CD8-positive, alpha-beta memory T cell (primary cell): ENCODE data around the gene INTS7. TPM values are rescaled to one million over a fixed set of nuclear protein-coding genes. Genes with fewer than 3 reads are reported as not detected.
A peak's percentile ranks its signal among the peaks of the same experiment; 100 is the strongest.
"Not testable (repeated sequence)": the region's sequence is repeated elsewhere in the genome, so short reads cannot be mapped to it uniquely, and the experiment has no call there.

Experiments used
- CTCF ChIA-PET: fragments of 350-600 bp; sonication (Branson Sonifier 250); formaldehyde crosslinking; loops from one replicate; lab custom pipeline; 2021; ENCODE audit warnings: antibody characterized with exemption; lab: Charles Lee
- POLR2A ChIA-PET: fragments of 350-600 bp; sonication (Branson Sonifier 250); formaldehyde crosslinking; loops from one replicate; lab custom pipeline; 2021; ENCODE audit warnings: antibody characterized with exemption; lab: Charles Lee
- DNase-seq, 5 donors: peaks; one replicate each; pipeline versions ENCODE4 v3.0.0 to v3.0.0-alpha.2; 2020 to 2022; ENCODE audit warnings: mixed read lengths in 1 of 5
- H3K27ac ChIP-seq: one replicate; pipeline ENCODE4 v1.7.0; 2013; ENCODE audit warnings: low read depth, mild to moderate bottlenecking, low read length, moderate library complexity
- H3K27me3 ChIP-seq: 2 replicates; pipeline ENCODE4 v1.7.0; 2013; ENCODE audit warnings: low read length, mild to moderate bottlenecking; ENCODE audit not compliant: insufficient read depth, poor library complexity, severe bottlenecking
- H3K36me3 ChIP-seq: 2 replicates; pipeline ENCODE4 v1.7.0; 2013; ENCODE audit warnings: mild to moderate bottlenecking, low read length, moderate library complexity; ENCODE audit not compliant: insufficient read depth
- H3K4me1 ChIP-seq: 2 replicates; pipeline ENCODE4 v1.7.0; 2013; ENCODE audit warnings: mild to moderate bottlenecking, low read length, moderate library complexity; ENCODE audit not compliant: insufficient read depth
- H3K4me3 ChIP-seq: 2 replicates; pipeline ENCODE4 v1.7.0; 2013; ENCODE audit warnings: mild to moderate bottlenecking, low read length
- H3K9me3 ChIP-seq: 2 replicates; pipeline ENCODE4 v1.7.0; 2013; ENCODE audit warnings: mild to moderate bottlenecking, low read length
- H3K27ac Mint-ChIP-seq, 8 donors: one replicate each; pipeline ENCODE4 v1.8.0; 2020 to 2021; ENCODE audit warnings: mixed read lengths in 8 of 8, mild to moderate bottlenecking in 6 of 8, inconsistent platforms in 3 of 8, moderate library complexity in 3 of 8
- H3K27me3 Mint-ChIP-seq, 2 donors: one replicate each; pipeline ENCODE4 v1.8.0; 2020 to 2021; ENCODE audit warnings: mixed read lengths in 2 of 2, mild to moderate bottlenecking in 1 of 2, moderate library complexity in 1 of 2
- H3K36me3 Mint-ChIP-seq, 3 donors: one replicate each; pipeline ENCODE4 v1.8.0; 2020 to 2021; ENCODE audit warnings: mixed read lengths in 3 of 3, inconsistent platforms in 1 of 3, mild to moderate bottlenecking in 1 of 3
- H3K4me1 Mint-ChIP-seq, 3 donors: one replicate each; pipeline ENCODE4 v1.8.0; 2020 to 2021; ENCODE audit warnings: mixed read lengths in 3 of 3, inconsistent platforms in 1 of 3, mild to moderate bottlenecking in 1 of 3
- H3K4me3 Mint-ChIP-seq, 7 donors: one replicate each; pipeline ENCODE4 v1.8.0; 2020 to 2021; ENCODE audit warnings: mixed read lengths in 7 of 7, mild to moderate bottlenecking in 6 of 7, moderate library complexity in 4 of 7, inconsistent platforms in 2 of 7
- H3K9me3 Mint-ChIP-seq, 5 donors: one replicate each; pipeline ENCODE4 v1.8.0; 2020 to 2022; ENCODE audit warnings: mixed read lengths in 5 of 5, mild to moderate bottlenecking in 3 of 5, moderate library complexity in 2 of 5, inconsistent platforms in 1 of 5
- polyA plus RNA-seq: library from polyadenylated mRNA; unstranded; fragments of 300-500 nt; fragmentation: Illumina TruSeq; gene quantifications from one replicate; pipeline ENCODE4 v1.2.3, GENCODE V29; 2021
- total RNA-seq, 2 experiments: library from RNA; stranded (reverse); gene quantifications; one replicate each; pipeline ENCODE4 v1.2.3, GENCODE V29; 2021

INTS7 gene
- total and polyA plus RNA-seq, 3 experiments from 2014 or later, result 11.5 to 36.0 (median 35.2) TPM

- no peaks in the 10 kb centered on the region for H3K9me3 Mint-ChIP-seq
- CTCF ChIA-PET, result interaction anchor here (0.8 to 3.9 kb wide), 21 partner anchors 9 to 960 kb away, joined by 3 to 39 read pairs (median 4); partner anchors contain the start of gene PPP2R5A
- Histone ChIP-seq H3K9me3 (no peaks in the 10 kb centered on the region), H3K36me3 (no peaks in the 10 kb centered on the region), H3K27ac (peak overlapping the region; percentile 70), H3K27me3 (no peaks in the 10 kb centered on the region), H3K4me1 (peaks cover 26% of the 10 kb centered on the region), H3K4me3 (peak overlapping the region; percentile 96)
- peak overlapping the region; percentile 84 to 99 (median 95) for H3K27ac Mint-ChIP-seq
- H3K36me3 Mint-ChIP-seq, result peaks cover 0 to 18% (median 5%) of the 10 kb centered on the region in 3 donors
- peaks cover 0 to 5% of the 10 kb centered on the region in 2 donors for H3K27me3 Mint-ChIP-seq
- POLR2A ChIA-PET, result interaction anchor here (1.1 to 2.5 kb wide), 3 partner anchors 21 to 354 kb away, joined by 4 to 24 read pairs (median 5); partner anchors contain the start of gene PPP2R5A
- peaks cover 40 to 78% (median 71%) of the 10 kb centered on the region in 3 donors for H3K4me1 Mint-ChIP-seq
- DNase-seq, result no peak
- peak overlapping the region; percentile 90 to 100 (median 99) for H3K4me3 Mint-ChIP-seq
Observed at GRCh38 chr1:212034516-212035122, 738 bp downstream of the INTS7 start.

GRCh38 chr1:212030936-212031528 lies 4.3 kb downstream of the INTS7 start:
- no peak overlapping the region for H3K4me3 ChIP-seq
- H3K4me1 Mint-ChIP-seq, result peaks cover 45 to 75% (median 75%) of the 10 kb centered on the region in 3 donors
- no peak overlapping the region for H3K4me3 Mint-ChIP-seq
- H3K27me3 ChIP-seq, result no peaks in the 10 kb centered on the region
- peaks cover 0 to 5% of the 10 kb centered on the region in 2 donors for H3K27me3 Mint-ChIP-seq
- POLR2A ChIA-PET, result interaction anchor here (0.6 kb wide), 1 partner anchor 536 kb away, joined by 3 read pairs; no protein-coding TSS in a partner anchor
- H3K9me3 ChIP-seq, result no peaks in the 10 kb centered on the region
- peak overlapping the region in 1 of 8 donors; percentile 36 for H3K27ac Mint-ChIP-seq
- no peak overlapping the region for H3K27ac ChIP-seq
- peaks cover 0 to 17% (median 12%) of the 10 kb centered on the region in 3 donors for H3K36me3 Mint-ChIP-seq
- no peaks in the 10 kb centered on the region for H3K9me3 Mint-ChIP-seq
- CTCF ChIA-PET, result interaction anchor here (0.8 to 1.4 kb wide), 5 partner anchors 9 to 425 kb away, joined by 3 to 4 read pairs (median 3); partner anchors contain the start of gene NEK2
- no peaks in the 10 kb centered on the region for H3K36me3 ChIP-seq
- no peak for DNase-seq
- H3K4me1 ChIP-seq, result peaks cover 19% of the 10 kb centered on the region

DNA sequence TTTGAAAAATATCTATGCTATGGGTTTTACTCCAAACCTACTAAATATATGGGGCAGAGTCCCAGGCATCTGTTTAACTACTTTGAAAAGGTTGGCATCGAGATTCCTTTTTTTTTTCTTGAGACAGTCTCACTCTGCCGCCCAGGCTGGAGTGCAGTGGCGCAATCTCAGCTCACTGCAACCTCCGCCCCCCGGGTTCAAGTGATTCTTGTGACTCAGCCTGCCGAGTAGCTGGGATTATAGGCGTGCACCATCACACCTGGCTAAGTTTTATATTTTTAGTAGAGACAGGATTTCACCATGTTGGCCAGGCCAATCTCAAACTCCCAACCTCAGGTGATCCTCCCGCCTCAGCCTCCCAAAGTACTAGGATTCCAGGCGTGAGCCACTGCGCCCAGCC lies 7.6 kb downstream of the INTS7 start:
- H3K27me3 Mint-ChIP-seq, H3K36me3 ChIP-seq, H3K27ac ChIP-seq, H3K4me3 ChIP-seq, H3K27me3 ChIP-seq, H3K4me1 ChIP-seq, H3K4me3 Mint-ChIP-seq, DNase-seq, POLR2A ChIA-PET, H3K9me3 Mint-ChIP-seq, H3K27ac Mint-ChIP-seq, H3K9me3 ChIP-seq: not testable (repeated sequence)
- peaks cover 12 to 21% (median 13%) of the 10 kb centered on the region in 3 donors for H3K36me3 Mint-ChIP-seq
- peaks cover 23 to 51% (median 50%) of the 10 kb centered on the region in 3 donors for H3K4me1 Mint-ChIP-seq
- CTCF ChIA-PET, result interaction anchor here (1.2 to 1.5 kb wide), 2 partner anchors 43 to 428 kb away, joined by 3 to 4 read pairs; no protein-coding TSS in a partner anchor

- Histone ChIP-seq H3K27ac (no peak overlapping the region), H3K9me3 (no peaks in the 10 kb centered on the region), H3K4me3 (no peak overlapping the region), H3K4me1 (no peaks in the 10 kb centered on the region), H3K27me3 (no peaks in the 10 kb centered on the region), H3K36me3 (no peaks in the 10 kb centered on the region)
- CTCF ChIA-PET, result interaction anchor here (3.7 kb wide), 1 partner anchor 11 kb away, joined by 20 read pairs; the partner anchor contains the start of genes DTL and INTS7
- POLR2A ChIA-PET, result no interaction called here
- no peak for DNase-seq
- Mint-ChIP-seq H3K27ac (no peak overlapping the region), H3K9me3 (peaks cover 0 to 8% (median 2%) of the 10 kb centered on the region in 5 donors), H3K4me3 (no peak overlapping the region), H3K27me3 (no peaks in the 10 kb centered on the region), H3K4me1 (peaks cover 13 to 31% (median 29%) of the 10 kb centered on the region in 3 donors), H3K36me3 (peaks cover 12 to 21% (median 17%) of the 10 kb centered on the region in 3 donors)
Observed at GRCh38 chr1:212024469-212025149, 10.7 kb downstream of the INTS7 start.

GRCh38 chr1:212022908-212023307 lies 12.4 kb downstream of the INTS7 start:
- H3K9me3 Mint-ChIP-seq, H3K4me3 ChIP-seq, POLR2A ChIA-PET, H3K4me3 Mint-ChIP-seq, H3K9me3 ChIP-seq, CTCF ChIA-PET, H3K4me1 ChIP-seq, H3K27me3 Mint-ChIP-seq, H3K36me3 ChIP-seq, H3K27ac ChIP-seq, H3K27me3 ChIP-seq, DNase-seq: not testable (repeated sequence)
- Mint-ChIP-seq H3K36me3 (peaks cover 12 to 23% (median 17%) of the 10 kb centered on the region in 3 donors), H3K27ac (peak overlapping the region in 1 of 8 donors; percentile 64), H3K4me1 (peaks cover 7 to 17% (median 14%) of the 10 kb centered on the region in 3 donors)

DNA sequence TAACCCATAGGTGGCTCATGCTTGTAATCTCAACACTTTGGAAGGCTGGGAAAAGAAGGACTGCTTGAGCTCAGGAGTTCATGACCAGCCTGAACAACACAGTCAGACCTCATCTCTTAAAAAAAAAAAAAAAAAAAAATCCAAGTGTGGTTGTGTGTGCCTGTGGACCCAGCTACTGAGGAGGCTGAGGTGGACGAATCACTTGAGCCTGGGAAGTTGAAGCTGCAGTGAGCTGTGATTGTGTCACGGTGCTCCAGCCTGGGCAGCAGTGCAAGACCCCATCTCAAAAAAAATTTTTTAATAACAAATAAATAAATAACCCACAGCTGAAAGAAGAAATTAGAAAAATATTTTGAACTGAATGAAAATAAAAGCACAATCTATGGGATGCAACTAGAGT lies 13.8 kb downstream of the INTS7 start:
- no peak overlapping the region for H3K27ac ChIP-seq
- CTCF ChIA-PET, result interaction anchor here (0.6 to 1.0 kb wide), 3 partner anchors 14 to 434 kb away, joined by 3 to 6 read pairs (median 5); partner anchors contain the start of genes DTL and INTS7
- DNase-seq, result no peak
- Mint-ChIP-seq H3K4me3 (no peak overlapping the region), H3K9me3 (peaks cover 0 to 8% (median 2%) of the 10 kb centered on the region in 5 donors), H3K4me1 (peaks cover 5 to 8% (median 8%) of the 10 kb centered on the region in 3 donors), H3K36me3 (peaks cover 12 to 26% (median 13%) of the 10 kb centered on the region in 3 donors), H3K27ac (no peak overlapping the region), H3K27me3 (no peaks in the 10 kb centered on the region)
- no peaks in the 10 kb centered on the region for H3K27me3 ChIP-seq
- H3K4me1 ChIP-seq, result no peaks in the 10 kb centered on the region
- H3K4me3 ChIP-seq, result no peak overlapping the region
- H3K36me3 ChIP-seq, result no peaks in the 10 kb centered on the region
- H3K9me3 ChIP-seq, result no peaks in the 10 kb centered on the region
- POLR2A ChIA-PET, result no interaction called here

- ChIA-PET CTCF (interaction anchor here (0.6 kb wide), 1 partner anchor 15 kb away, joined by 6 read pairs; the partner anchor contains the start of gene DTL), POLR2A (no interaction called here)
- no peak overlapping the region for H3K27ac ChIP-seq
- Mint-ChIP-seq H3K36me3 (peaks cover 12 to 31% (median 13%) of the 10 kb centered on the region in 3 donors), H3K27me3 (no peaks in the 10 kb centered on the region), H3K9me3 (peaks cover 0 to 8% (median 2%) of the 10 kb centered on the region in 5 donors), H3K4me1 (peaks cover 5 to 7% (median 6%) of the 10 kb centered on the region in 3 donors), H3K4me3 (no peak overlapping the region), H3K27ac (peak overlapping the region in 1 of 8 donors; percentile 13)
- H3K36me3 ChIP-seq, result peaks cover 4% of the 10 kb centered on the region
- no peak overlapping the region for H3K4me3 ChIP-seq
- H3K27me3 ChIP-seq, result no peaks in the 10 kb centered on the region
- DNase-seq, result no peak
- no peaks in the 10 kb centered on the region for H3K9me3 ChIP-seq
- no peaks in the 10 kb centered on the region for H3K4me1 ChIP-seq
Observed at GRCh38 chr1:212020975-212021374, 14.4 kb downstream of the INTS7 start.
